Bone marrow (tissue), 2 donors: Measurements from ENCODE around the gene PHACTR2.
"Not testable (repeated sequence)": the region's sequence is repeated elsewhere in the genome, so short reads cannot be mapped to it uniquely, and the experiment has no call there.

ENCODE experiments used
- DNase-seq, 2 donors: peaks; one replicate each; lab custom pipeline; 2025; lab: John Stamatoyannopoulos, UW

The PHACTR2 gene

DNA sequence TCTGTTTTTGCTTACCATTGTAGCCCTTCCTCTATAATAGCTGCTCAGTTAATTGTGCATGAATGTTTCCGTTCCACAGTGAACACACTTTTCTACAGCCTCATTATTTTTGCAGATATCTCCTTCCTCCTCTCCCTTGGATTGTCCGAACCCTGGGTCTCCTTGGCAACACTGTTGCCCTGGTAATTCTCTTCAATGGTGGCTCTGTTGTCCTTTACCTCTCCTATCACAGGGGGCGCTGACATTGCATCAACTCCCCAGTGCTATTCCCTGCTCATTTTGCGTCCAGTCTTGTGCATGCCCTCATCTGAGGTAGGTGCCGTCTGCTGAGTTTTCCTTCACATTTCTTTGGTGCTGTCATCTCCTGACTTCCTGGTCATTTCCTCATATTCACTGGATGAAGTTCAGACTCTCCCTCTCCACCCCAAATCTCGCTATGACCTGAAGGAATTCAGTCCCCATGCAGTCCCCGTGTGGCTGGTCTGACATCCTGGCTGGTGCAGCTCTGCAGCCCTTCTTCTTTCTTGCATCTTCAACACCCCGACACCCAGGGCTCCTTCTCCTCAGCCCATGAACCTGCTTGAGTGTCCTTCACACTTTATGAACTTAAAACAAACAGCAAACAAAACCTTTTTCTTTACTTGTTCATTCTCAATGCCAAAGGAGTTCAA lies 21.1 kb downstream of the PHACTR2 start:
- no peak for DNase-seq

DNA sequence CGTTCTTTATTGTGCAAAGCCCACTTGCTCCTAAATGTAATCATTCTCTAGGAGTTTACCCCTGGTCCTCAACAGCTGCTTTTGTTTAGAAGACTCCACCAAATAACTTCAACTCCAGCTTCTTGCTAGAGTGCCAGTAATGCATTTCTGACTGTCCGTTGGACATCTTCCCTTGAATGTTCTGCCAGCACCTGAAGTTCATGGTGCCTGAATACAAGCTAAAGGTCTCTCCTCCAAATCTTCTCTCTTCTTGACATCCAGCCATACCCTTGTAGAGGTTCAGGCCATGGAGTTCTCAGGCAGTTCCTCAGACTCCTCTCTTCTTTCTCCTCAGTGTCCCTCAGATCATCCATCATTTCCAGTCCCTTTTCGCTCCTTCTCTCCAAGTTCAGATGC lies 21.7 kb downstream of the PHACTR2 start:
- no peak for DNase-seq

DNA sequence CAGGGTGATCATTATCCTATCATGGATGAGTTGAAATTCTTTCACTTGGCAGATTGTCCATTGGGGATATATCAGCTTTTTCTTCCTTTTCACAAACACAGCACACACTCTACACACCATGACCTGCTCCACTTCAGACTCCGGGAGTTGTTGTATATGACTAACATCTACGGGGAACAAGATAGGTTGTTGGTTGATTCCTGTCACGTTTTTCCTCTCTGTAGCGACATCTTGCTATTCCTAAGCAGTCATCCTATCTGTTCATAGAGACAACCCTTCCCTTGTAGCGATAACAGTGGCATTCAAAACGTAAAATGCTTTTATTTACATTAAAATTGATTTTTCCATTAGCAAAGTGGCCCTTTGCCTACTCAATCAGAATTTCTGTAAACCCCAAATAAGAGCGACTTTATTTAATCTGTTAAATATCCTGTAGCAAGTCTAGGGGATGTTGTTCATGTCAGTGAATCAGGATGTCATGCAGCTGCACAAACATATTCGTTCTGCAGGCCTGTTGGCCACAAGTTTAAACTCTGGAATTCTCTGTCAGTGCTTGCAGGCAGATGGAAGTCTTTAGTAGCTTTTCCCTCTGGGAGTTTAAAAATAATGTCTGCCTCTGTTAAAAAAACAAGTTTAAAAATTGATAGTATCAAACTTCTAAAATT lies 23.1 kb downstream of the PHACTR2 start:
- DNase-seq: no peak

DNA sequence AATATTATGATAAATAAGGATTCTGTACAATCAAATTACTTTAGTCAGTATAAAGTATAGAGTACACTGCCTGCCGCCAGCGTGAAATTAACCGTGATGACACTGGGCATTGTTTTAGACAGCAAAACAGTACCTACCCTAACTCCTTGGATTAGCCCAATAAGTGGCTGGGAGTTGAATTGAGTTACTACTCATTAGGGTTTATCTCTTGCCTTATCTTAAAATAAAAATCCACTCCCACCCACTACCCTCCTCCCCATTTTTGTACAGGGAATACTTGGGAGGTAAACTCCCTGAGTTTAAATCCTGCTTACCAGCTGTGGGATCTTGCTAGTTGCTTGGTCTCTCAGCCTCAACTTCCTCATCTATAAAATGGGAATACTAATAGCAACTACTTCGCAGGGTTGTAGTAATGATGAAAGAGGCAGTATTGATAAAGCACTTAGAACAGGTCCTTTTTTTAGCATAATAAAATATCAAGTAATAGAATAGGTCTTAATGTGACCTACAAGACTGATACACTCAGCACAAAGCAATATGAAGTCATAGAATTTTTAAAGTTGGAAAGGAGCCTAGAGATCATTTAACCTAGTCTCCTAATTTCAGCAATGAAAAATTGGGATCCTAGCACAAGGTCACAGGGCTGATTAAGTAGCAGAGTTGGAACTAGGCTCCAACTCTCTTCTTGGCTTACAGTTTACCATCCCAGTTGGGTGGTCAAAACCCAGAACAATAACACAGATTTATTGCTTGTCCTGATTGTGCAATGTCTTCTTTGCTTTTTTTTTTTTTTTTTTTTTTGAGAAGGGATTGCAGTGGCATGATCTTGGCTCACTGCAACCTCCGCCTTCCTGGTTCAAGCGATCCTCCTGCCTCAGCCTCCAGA lies 23.8 kb downstream of the PHACTR2 start:
- DNase-seq: no peak

DNA sequence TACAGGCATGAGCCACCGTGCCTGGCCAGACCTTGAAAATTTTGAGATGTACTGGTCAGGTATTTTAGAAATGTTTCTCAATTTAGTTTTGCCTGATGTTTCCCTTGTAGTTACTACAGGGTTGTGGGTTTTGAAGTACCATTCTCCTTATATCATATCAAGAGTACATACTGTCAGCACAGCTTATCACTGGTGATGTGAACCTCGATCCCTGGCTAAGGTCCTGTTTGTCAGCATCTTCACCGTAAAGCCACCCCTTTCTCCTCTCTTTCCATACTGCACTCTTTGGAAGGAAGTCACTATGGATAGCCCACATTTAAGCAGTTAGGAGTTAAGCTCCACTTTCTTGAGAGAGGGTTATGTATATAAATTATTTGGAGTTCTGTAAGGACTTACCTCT lies 27.8 kb downstream of the PHACTR2 start:
- no peak for DNase-seq

DNA sequence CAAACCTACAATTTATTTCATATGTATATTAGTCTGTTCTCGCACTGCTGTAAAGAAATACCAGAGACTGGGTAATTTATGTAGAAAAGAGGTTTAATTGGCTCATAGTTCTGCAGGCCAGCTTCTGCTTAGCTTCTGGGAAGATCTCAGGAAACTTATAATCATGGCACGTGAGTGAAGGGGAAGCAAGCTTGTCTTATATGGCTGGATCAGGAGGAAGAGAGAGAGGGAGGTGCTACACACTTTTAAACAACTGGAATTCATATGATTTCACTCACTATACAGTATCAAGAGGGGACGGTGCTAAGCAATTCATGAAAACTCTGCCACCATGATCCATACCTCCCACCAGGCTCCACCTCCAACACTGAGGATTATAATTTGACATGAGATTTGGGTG lies 29.9 kb downstream of the PHACTR2 start:
- no peak for DNase-seq

DNA sequence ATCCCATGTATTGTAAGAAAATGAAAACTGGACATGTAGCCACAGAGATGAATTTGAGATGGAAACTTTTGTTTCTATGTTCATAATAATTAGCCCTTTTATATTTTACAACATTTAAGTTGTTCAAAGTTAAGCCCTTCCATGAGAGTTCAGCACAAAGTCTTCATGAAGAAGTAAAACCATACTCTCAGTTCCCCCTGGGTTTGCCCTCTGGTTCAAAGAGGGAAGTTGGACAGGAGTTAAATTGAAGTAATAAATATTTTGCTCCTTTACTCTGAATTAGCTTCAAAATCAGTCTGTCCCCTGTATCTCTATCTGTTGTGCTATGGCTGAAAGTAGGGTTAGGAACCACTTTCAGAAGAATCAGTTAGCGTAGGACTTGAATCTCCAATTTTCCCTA lies 31.1 kb downstream of the PHACTR2 start:
- DNase-seq: no peak

DNA sequence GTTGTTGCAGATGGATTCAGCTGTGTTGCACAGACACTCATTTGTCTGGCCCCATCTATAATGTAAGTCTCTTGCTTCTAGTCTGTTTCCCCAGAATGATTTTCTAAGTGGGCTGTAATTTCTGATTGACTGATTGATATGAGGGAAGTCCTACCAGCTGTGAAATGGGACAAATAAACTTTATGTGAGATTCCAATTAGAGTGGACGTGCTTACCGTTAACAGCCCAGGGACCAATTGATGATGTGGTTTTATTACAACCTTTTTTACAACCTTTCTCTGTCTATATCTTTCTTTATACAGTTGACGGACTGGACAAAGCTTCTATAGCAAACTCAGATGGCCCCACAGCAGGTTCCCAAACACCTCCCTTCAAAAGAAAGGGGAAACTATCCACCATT lies 33.9 kb downstream of the PHACTR2 start:
- DNase-seq: no peak

DNA sequence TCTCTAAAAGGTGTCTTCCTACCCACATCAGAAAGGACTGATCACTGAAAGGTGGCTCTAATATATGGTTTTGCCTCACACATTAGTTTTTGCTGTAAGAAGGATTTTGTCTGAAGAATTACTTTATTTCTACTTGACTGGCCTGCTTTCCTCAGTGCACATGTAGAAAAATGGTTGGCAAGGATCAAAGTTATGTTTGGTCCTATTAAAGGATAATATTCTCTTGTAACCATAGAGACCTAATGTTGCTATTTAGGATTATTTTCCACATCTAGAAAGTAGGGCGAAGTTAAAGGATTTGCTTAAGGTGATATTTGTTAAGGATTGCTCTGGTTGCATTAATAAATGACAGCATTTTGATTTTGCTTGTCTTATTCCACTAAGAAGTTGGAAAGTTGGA lies 40.7 kb downstream of the PHACTR2 start:
- DNase-seq: no peak

DNA sequence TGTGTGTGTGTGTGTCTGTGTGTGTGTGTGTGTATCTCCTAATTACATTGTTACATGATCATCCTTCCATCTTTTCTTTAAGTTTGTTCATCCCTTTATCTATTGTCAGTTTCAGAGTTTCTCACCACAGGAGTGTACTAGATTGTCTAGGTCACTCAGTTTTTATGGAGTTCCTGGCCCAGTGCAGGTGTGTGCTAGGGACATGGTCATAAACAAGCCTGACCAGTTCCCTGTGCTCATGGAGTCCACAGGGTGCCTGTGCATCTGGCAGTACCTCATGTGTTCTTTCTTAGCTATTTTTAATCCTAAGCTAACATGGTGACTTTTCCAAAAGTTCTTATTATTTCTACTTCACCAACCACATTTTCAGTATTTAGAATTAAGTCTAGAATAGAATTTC lies 43.9 kb downstream of the PHACTR2 start:
- DNase-seq: no peak

DNA sequence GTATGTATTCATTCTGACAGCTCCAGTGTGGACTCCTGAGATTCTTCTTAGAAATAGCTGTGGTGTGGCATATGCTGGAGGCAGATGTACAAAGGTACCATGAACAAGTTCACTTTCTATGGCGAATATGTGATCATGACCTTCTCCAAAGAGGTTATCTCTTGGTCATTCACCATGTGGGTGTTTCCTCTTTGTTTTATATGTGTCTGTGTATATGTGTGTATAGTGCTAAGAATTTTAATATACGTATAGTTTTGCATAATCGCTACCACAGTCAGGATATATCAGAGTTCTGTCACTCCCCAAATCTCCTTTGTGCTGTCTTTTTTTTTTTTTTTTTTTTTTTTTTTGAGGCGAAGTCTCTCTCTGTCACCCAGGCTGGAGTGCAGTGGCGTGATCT lies 47.1 kb downstream of the PHACTR2 start:
- no peak for DNase-seq

DNA sequence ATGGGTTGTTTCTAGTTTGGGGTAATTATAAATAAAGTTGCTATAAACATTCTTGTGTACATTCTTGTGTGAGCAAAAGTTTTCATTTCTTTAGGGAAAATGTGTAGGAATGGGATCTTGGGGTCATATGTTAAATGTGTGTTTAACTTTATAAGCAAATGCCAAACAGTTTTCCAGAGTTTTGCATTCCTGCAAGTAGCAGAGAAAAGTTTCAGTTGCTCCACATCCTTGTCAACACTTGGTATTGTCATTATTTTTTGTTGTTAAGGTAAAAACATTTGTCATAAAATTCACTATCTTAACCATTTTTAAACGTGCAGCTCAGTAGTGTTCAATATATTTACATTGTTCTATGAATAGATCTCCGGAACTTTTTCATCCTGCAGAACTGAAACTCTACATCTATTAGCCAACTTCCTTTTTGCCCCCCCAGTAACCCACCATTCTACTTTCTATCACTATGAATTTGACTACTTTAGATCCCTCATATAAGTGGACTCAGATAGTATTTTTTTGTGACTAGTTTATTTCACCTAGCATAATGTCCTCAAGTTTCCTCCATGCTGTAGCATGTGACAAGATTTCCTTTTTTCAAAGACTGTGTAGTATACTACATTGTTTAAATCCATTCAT lies 48.4 kb downstream of the PHACTR2 start:
- DNase-seq: no peak

DNA sequence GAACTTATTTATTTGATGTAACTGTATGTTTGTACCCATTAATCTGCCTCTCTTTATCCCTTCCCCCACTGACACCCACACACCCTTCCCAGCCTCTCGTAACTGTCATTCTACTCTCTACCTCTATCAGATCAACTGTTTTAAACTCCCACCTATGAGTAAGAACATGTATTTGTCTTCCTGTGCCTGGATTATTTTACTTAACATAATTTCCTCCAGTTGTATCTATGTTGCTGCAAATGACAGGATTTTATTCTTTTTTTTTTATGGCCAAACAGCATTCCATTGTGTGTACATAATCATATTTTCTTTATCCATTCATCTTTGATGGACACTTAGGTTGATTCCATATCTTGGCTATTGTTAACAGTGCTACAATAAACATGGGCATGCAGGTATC lies 49.3 kb downstream of the PHACTR2 start:
- DNase-seq: no peak

DNA sequence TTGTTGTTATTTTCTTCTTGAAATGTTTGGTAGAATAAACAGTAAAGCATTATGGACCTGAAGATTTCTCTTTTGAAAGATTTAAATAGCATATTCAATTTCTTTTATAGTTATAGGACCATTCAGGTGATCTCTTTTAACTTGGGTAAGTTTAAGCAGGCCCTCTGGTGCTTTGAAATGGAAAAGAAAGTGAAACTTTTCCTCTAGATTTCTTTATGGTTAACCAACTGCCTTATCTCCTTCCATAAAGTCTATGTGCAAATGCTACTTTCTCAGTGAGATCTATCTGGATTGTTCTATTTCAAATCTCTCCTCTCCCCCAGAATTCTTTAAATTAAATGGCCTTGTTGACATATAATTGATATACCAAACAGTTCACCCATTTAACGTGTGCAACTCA lies 54.0 kb downstream of the PHACTR2 start:
- peak in 1 of 2 donors; percentile 13 for DNase-seq

DNA sequence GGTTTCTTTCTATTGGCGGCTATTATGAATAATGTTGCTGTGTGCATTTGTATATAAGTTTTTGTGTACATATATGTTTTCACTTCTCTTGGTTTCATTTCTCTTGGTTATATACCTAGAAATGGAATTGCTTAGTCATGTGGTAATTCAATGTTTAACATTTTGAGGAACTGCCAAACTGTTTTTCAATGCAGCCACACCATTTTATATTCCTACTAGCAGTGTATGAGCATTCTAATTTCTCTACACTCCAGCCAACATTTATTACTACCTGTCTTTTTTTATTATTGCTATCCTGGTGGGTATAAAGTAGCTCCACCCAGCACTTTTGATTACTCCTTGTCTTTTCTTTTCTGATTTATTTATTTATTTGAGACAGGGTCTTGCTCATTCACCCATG lies 54.8 kb downstream of the PHACTR2 start:
- peak in 1 of 2 donors; percentile 33 for DNase-seq

DNA sequence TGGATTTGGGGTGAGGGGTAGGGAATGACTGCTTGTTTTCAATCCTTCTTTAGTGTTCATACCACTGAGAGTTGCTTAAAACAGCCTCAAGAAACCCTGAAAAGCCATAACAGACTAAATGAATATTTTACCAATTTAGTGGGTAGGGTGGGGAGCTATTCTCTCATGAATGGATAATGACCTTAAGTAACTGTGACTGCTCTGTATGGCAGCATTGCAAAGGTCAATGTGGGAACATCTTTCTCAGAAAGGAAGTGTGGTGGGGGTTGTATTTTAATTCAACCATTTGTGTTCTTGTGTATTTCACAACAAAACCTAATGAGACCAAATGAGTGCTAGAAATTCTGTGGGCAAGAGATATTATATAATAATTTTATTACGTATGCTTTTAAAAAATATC lies 55.7 kb downstream of the PHACTR2 start:
- DNase-seq: no peak

DNA sequence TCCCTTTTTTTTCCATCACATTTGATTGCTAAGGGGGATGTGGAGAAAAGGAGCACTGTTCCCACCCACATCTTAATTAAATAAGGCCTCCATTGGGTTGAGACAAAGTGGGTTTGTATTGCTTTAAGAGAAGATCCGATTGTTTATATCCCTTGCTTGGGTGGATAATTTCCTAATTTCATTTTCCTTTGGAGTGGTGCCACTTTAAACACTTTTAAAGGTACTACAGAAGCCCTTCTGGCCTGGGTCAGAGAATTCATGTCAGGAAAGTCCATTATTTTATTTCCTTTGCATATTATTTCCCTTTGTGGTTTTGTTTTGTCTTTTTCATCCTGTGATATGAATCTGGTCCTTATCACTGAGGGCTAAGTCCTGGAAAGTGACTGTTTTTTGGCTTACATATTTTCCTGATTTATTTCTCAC lies 56.9 kb downstream of the PHACTR2 start:
- DNase-seq: no peak

DNA sequence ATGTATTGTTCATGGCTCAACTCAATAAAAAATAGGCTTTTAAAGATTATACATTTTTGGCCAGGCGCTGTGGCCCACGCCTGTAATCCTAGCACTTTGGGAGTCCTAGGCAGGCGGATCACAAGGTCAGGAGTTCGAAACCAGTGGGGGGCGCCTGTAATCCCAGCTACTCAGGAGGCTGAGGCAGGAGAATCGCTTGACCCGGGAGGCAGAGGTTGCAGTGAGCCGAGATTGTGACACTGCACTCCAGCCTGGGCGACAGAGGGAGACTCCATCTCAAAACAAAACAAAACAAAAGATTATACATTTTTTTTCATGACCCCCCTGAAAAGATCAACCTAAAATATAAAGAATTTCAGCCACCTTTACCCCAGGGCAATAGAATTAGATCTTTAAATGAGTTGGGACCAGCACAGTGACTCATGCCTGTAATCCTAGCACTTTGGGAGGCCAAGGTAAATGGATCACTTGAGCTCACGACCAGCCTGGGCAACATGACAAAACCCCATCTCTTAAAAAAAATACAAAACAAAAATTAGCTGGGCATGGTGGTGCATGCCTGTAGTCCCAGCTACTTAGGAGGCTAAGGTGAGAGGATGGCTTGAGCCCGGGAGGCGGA lies 60.4 kb downstream of the PHACTR2 start:
- DNase-seq: not testable (repeated sequence)

DNA sequence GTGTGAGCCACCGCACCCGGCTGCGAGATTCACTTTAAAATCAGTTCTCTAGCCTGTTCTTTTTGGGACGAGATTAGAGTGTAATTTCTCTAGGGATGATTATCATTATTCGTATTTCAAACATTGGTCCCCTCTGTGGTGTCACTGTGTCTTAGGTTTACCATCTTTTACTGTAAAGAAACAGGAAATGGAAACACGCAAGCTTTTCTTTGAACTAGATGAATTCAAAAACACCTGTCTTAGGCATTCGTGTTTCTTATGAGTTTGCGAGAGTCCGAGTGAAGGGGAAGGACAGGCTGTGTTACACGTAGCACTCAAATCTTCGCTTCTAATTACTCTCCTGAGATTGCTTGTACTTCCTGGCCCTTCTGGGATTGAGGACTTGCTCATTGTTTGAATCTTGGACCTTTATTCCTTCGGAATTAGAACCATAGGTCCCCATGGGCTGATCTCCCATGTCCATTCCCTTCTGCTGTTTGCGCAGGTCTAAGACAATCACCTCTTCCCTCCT lies 61.6 kb downstream of the PHACTR2 start:
- DNase-seq: no peak

DNA sequence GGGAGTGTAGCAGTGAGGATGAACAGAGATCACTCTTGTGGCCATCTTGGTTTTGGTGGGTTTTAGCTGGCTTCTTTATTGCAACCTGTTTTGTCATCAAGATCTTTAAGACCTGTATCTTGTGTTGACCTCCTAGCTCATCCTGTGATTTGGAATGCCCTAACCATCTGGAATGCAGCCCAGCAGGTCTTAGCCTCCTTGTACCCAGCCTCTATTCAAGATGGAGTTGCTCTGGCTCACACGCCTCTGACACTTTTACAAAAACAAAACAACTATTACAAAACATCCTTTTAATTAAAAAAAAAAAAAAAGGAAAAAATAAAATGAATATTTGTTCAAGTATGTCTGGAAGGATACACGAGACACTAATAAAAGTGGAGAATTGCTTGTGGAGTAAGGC lies 62.4 kb downstream of the PHACTR2 start:
- no peak for DNase-seq

DNA sequence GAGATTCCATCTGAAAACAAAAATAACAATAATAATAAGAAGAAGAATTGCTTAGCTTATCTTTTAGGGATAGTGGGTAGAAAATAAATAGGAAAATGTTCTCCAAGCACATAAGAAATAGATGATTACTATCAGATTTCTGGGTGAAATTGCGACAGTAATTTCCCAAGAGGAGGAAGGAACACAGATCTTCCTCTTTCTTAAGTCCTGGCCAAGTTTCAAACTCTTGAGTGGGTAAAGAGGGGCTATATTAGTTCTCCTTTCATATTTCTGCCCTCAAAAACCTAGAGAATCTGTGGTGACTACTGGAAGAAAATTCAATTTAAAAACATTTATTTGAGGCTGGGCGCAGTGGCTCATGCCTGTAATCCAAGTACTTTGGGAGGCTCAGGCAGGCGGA lies 63.7 kb downstream of the PHACTR2 start:
- DNase-seq: peak in 1 of 2 donors; percentile 54
